HG03460 (cell line): ENCODE results near the gene LILRB4.
"Not testable (repeated sequence)": the region's sequence is repeated elsewhere in the genome, so short reads cannot be mapped to it uniquely, and the experiment has no call there.

Experiments
- ATAC-seq: cut with Tn5 transposase; IDR thresholded peaks from one replicate; pipeline ENCODE4 v1.9.1; 2021; ENCODE audit not compliant: unreplicated experiment

LILRB4 gene

DNA sequence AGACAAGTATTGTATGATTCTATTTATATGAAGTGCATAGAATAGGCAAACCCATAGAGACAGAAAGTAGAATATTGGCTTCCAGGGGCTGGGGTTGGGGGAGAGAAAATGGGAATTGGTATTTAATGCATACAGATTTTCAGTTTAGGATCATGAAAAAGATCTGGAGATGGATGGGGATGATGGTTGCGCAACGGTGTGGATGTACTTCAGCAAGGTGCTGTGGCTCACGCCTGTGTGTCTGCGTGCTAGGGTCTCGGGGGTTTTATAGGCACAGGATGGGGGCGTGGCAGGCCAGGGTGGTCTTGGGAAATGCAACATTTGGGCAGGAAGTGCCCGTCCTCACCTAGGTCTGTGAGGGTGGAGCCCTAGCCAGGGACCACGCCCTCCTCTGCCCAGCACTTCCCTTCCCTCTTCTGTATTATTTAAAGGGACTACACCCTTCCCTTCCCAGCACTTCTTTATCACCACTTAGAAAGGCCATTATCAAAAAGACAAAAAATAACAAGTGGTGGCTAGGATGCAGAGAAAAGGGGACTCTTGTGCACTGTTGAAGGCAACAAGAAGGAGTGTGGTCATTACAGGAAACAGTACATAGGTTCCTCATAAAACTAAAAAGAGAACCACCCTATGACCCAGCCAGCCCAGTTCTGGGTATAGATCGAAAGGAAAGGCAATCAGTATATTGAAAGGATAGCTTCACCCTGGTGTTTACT is 29.0 kb downstream of the LILRB4 start:
- ATAC-seq: no peak

DNA sequence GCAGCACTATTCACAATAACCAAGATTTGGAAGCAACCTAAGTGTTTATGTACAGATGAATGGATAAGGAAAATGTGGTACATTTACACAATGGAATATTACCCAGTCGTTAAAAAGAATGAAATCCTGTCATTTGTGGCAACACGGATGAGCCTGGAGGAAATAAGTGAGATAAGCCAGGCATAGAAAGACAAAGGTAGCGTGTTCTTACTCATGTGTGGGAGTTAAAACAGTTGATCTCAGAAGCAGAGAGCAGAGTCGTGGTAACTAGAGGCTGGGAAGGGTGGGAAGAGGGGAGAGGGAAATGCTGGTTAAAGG is 29.5 kb downstream of the LILRB4 start:
- ATAC-seq: no peak

DNA sequence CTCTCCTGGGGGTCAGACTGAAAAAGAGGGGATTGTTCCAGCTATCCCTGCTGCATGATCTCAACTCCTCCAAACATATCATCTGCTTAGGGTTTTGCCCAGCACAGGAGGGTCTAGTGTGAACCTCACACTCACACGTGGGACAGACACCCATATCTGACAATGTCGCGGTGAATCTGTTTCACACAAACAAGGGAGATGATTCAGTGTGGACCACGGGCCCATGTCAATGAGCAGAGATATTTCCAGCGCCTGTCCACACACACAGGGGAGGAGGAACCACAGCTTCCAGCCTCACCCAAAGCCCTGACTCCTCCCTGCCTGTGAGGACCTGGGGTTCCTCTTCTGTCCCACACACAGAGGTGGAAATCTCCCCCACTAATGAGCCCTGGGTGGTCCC is 31.9 kb downstream of the LILRB4 start:
- no peak for ATAC-seq

DNA sequence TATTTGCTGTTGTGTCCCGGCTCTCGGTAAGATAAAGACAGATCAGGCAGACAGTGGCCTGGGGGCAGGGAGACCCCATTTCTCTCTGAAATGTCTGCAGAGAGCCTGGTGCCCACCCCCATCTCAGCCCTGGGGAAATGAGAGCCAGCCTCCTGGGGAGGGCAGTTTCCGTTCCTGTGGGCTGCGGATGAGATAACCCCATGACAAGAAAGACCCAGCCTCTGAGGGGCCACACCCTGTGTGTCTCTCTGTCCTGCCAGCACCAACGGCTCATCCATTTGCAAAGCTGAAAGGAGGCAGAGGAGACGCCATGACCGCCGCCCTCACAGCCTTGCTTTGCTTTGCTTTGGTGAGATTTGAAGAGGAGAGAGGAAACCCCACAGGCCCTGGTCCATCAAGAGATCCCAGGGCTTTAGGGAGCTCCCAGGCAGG is 33.3 kb downstream of the LILRB4 start:
- no peak for ATAC-seq

DNA sequence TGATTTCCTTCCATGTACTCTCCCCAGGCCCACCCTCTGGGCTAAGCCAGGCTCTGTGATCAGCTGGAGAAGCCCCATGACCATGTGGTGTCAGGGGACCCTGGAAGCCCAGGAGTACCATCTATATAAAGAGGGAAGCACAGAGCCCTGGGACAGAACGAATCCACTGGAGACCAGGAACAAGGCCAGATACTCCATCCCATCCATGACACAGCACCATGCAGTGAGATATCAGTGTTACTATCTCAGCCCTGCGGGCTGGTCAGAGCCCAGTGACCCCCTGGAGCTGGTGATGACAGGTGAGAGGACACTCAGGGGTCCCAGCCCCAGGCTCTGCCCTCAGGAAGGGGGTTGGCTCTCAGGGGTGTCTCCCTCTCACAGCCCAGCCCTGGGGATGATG is 34.0 kb downstream of the LILRB4 start:
- ATAC-seq: no peak

DNA sequence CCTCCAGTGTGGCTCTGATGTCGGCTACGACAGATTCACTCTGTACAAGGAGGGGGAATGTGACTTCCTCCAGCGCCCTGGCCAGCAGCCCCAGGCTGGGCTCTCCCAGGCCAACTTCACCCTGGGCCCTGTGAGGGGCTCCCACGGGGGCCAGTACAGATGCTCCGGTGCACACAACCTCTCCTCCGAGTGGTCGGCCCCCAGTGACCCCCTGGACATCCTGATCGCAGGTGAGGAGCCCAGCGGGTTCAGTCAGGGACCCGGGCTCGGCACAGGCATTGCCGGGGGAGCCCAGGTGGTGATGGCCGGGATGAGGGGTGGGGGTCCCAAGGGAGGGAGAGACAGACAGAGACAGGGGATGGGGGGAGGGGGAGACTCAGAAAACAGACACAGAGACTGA is 34.9 kb downstream of the LILRB4 start:
- not testable (repeated sequence) for ATAC-seq

DNA sequence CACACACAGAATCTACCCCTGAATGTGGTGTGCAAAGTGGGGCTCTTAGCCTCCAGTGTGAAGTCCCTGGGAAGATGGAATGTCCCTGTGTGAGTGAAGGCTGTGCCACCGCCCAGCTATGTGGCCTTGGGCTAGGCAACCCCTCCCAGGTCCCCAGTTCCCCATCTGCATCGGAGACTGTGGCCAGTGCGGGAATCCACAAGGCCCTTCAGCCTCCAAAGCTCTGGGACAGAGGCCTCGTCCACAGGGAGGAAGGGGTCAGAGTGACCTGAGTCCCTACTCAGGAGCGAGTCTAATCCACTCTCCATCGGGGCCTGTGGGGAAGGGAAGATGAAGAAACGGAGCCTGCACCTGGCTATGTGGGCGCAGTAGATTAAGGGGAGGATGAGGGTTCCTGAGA is 42.1 kb downstream of the LILRB4 start:
- no peak for ATAC-seq

DNA sequence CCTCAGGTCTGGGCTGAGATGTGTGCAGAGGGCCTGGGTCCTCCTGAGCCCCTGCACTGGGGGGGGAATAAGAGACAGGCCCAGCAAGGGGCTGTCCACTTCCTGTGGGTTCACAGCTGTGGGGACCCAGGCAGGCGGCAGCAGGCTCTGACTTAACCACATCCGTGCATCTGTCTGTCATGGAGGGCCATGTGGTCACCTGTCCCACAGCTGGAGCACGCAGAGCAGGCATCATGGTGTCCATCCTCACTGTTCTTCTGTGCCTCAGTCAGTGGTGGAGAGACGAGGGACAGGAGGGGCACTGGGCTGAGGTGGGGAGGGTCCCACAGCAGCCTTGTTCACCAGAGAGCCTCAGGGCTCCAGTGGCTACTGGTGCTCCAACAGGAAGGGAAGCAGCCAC is 45.2 kb downstream of the LILRB4 start:
- no peak for ATAC-seq

DNA sequence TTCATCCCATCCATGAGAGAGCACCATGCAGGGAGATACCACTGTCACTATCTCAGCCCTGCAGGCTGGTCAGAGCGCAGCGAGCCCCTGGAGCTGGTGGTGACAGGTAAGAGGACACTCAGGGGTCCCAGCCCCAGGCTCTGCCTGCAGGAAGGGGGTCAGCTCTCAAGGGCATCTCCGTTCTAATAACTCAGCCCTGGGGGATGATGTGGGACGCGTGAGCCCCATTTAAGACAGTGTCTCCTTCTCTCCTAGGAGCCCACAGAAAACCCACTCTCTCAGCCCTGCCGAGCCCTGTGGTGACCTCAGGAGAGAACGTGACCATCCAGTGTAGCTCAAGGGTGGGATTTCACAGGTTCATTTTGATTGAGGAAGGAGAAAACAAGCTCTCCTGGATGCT is 46.0 kb downstream of the LILRB4 start:
- no peak for ATAC-seq

DNA sequence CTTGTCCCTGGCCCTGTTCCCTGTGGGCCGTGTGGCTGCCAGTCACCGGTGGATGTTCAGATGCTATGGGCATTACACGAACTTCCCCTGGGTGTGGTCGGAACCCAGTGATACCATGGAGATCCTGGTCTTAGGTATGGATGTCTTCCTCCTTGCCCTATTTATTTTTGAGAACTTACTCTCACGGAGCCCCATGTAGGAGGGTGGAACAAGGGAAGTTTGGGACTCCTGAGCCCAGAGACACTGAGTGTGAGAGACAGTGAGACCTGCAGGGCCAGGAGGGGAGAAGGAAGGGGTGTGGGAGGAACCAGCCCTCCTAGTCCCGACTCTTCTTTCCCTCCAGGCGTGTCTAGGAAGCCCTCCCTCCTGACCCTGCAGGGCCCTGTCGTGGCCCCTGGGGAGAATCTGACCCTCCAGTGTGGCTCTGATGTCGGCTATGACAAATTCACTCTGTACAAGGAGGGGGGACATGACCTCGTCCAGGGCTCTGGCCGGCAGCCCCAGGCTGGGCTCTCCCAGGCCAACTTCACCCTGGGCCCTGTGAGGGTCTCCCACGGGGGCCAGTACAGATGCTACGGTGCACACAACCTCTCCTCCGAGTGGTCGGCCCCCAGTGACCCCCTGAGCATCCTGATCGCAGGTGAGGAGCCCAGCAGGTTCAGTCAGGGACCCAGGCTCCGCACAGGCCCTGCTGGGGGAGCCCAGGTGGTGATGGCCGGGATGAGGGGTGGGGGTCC is 46.6 kb downstream of the LILRB4 start:
- no peak for ATAC-seq

DNA sequence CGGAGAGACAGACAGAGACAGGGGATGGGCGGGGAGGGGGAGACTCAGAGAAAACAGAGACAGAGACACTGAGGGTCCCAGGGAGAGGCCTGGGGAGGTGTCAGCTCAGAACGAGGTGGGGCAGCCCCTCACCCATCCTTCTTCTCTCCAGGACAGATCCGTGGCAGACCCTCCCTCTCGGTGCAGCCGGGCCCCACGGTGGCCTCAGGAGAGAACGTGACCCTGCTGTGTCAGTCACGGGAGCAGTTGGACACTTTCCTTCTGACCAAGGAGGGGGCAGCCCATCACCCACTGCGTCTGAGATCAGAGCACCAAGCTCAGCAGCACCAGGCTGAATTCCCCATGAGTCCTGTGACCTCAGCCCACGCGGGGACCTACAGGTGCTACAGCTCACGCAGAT is 47.2 kb downstream of the LILRB4 start:
- ATAC-seq: not testable (repeated sequence)
